ENCODE data around the gene UTP20.

UTP20 gene

DNA sequence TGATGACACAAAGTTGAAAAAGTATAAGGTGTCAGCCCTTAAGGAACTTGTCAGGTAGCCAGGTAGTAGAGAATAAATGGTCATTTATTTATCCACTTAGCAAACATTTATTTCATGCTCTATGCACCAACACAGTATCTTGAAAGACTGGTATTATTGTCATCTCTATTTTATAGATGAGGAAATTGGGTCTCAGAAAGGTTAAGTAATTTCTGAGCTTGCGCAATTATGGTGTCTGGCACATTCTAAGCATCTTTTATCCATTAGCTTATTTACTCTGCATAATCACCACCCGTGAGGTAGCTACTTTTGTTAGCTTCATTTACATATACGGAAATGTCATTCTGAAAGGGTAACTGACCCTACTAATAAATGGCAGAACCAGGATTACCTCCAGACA, 2.5 kb upstream of the UTP20 start:
- H3K4ac ChIP-seq (ENCODE audit: low read depth in 1 of 2, low read length in 2 of 2): no peak overlapping the region

DNA sequence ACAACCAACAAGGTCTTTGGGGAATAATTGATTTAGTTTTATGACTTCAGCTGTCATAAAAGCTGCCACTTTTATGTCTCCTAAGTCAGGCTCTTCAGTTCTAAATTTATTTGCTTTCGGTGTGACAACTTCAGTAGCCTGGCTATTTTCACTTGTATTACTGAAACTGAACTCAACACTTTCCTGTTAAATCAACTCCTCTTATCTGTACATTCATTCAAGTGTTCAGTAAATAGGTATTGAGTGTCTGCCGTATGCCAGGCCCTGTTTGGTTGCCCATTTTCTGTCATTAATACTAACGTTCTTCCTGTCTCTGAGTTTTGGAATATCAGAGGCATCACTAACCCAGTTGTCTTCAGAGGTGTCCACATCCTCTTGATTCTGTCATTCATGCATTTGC, 7.5 kb downstream of the UTP20 start:
- no peak overlapping the region for H3K14ac ChIP-seq (ENCODE audit: low read length in 2 of 2)
- no peaks in the 10 kb centered on the region for H3K27me3 ChIP-seq (ENCODE audit: control insufficient read depth in 1 of 2, insufficient read depth in 1 of 2, low read length in 2 of 2)
- no peak overlapping the region for H2BK5ac ChIP-seq (ENCODE audit: low read depth, low read length, poor library complexity, severe bottlenecking)
- no peak overlapping the region for H4K8ac ChIP-seq (ENCODE audit: low read length)
- H3K18ac ChIP-seq (ENCODE audit: low read depth in 1 of 2, low read length in 2 of 2): no peak overlapping the region
- H2BK15ac ChIP-seq (ENCODE audit: low read depth, poor library complexity, severe bottlenecking): no peak overlapping the region
- 79% methylated on average over 3 of the region's 3 CpGs for WGBS
- no peak overlapping the region for H2AFZ ChIP-seq (ENCODE audit: low read depth, low read length)
- DNase-seq: no peak
- no peak overlapping the region for H2BK120ac ChIP-seq (ENCODE audit: low read depth, low read length)
- H3K23ac ChIP-seq (ENCODE audit: low read length in 2 of 2): no peak overlapping the region
- peaks cover 13% of the 10 kb centered on the region for H3K79me1 ChIP-seq (replicated peaks; ENCODE audit: low read length, poor library complexity, severe bottlenecking)
- no peak overlapping the region for H2BK12ac ChIP-seq (ENCODE audit: low read length in 2 of 2)
- no peak overlapping the region for H2AK5ac ChIP-seq (ENCODE audit: low read length, severe bottlenecking)
- no peaks in the 10 kb centered on the region for H3K9me3 ChIP-seq (ENCODE audit: control insufficient read depth, low read length)
- no peak overlapping the region for H3K9ac ChIP-seq (ENCODE audit: low read length)
- H3K27ac ChIP-seq (ENCODE audit: low read length, poor library complexity, severe bottlenecking): no peak overlapping the region
- no peak overlapping the region for H3K4me2 ChIP-seq (ENCODE audit: low read length, poor library complexity, severe bottlenecking)
- H4K91ac ChIP-seq (ENCODE audit: low read length): no peak overlapping the region
- H3K36me3 ChIP-seq (ENCODE audit: control insufficient read depth in 1 of 2, insufficient read depth in 2 of 2, low read depth in 1 of 2, low read length in 2 of 2): peaks cover 5 to 96% of the 10 kb centered on the region in 2 experiments
- H3K4me1 ChIP-seq (ENCODE audit: control insufficient read depth, insufficient read depth, low read depth, low read length): no peaks in the 10 kb centered on the region
- H3K4ac ChIP-seq (ENCODE audit: low read depth in 1 of 2, low read length in 2 of 2): no peak overlapping the region
- H3K4me3 ChIP-seq (ENCODE audit: insufficient read depth in 1 of 2, low read depth in 1 of 2, low read length in 2 of 2): no peak overlapping the region

More for the DNA sequence above, 2.5 kb upstream of the UTP20 start:
- Histone ChIP-seq H2BK120ac (ENCODE audit: low read depth, low read length) (no peak overlapping the region), H3K9ac (ENCODE audit: low read length) (no peak overlapping the region), H3K14ac (ENCODE audit: low read length in 2 of 2) (no peak overlapping the region), H3K27me3 (ENCODE audit: control insufficient read depth in 1 of 2, insufficient read depth in 1 of 2, low read length in 2 of 2) (no peaks in the 10 kb centered on the region), H2BK5ac (ENCODE audit: low read depth, low read length, poor library complexity, severe bottlenecking) (no peak overlapping the region), H3K4me3 (ENCODE audit: insufficient read depth in 1 of 2, low read depth in 1 of 2, low read length in 2 of 2) (no peak overlapping the region), H4K91ac (ENCODE audit: low read length) (no peak overlapping the region), H3K36me3 (ENCODE audit: control insufficient read depth in 1 of 2, insufficient read depth in 2 of 2, low read depth in 1 of 2, low read length in 2 of 2) (peaks cover 0 to 7% of the 10 kb centered on the region in 2 experiments), H3K23ac (ENCODE audit: low read length in 2 of 2) (no peak overlapping the region), H3K79me1 (replicated peaks; ENCODE audit: low read length, poor library complexity, severe bottlenecking) (peaks cover 12% of the 10 kb centered on the region), H3K18ac (ENCODE audit: low read depth in 1 of 2, low read length in 2 of 2) (no peak overlapping the region), H2AFZ (ENCODE audit: low read depth, low read length) (no peak overlapping the region), H2AK5ac (ENCODE audit: low read length, severe bottlenecking) (no peak overlapping the region), H3K27ac (ENCODE audit: low read length, poor library complexity, severe bottlenecking) (no peak overlapping the region), H3K4me1 (ENCODE audit: control insufficient read depth, insufficient read depth, low read depth, low read length) (no peaks in the 10 kb centered on the region), H2BK15ac (ENCODE audit: low read depth, poor library complexity, severe bottlenecking) (no peak overlapping the region), H3K9me3 (ENCODE audit: control insufficient read depth, low read length) (no peaks in the 10 kb centered on the region), H4K8ac (ENCODE audit: low read length) (no peak overlapping the region), H3K4me2 (ENCODE audit: low read length, poor library complexity, severe bottlenecking) (no peak overlapping the region), H2BK12ac (ENCODE audit: low read length in 2 of 2) (no peak overlapping the region)
- no peak for DNase-seq
- WGBS: 76% methylated on average over 2 of the region's 3 CpGs

GRCh38 chr12:101297661-101298060, 17.8 kb downstream of the UTP20 start:
- Histone ChIP-seq H3K27ac (ENCODE audit: low read length, poor library complexity, severe bottlenecking) (no peak overlapping the region), H3K23ac (ENCODE audit: low read length in 2 of 2) (no peak overlapping the region), H3K79me1 (replicated peaks; ENCODE audit: low read length, poor library complexity, severe bottlenecking) (no peaks in the 10 kb centered on the region), H3K36me3 (ENCODE audit: control insufficient read depth in 1 of 2, insufficient read depth in 2 of 2, low read depth in 1 of 2, low read length in 2 of 2) (peaks cover 4 to 67% of the 10 kb centered on the region in 2 experiments), H2BK5ac (ENCODE audit: low read depth, low read length, poor library complexity, severe bottlenecking) (no peak overlapping the region), H4K8ac (ENCODE audit: low read length) (no peak overlapping the region), H4K91ac (ENCODE audit: low read length) (no peak overlapping the region), H3K4ac (ENCODE audit: low read depth in 1 of 2, low read length in 2 of 2) (no peak overlapping the region), H3K18ac (ENCODE audit: low read depth in 1 of 2, low read length in 2 of 2) (no peak overlapping the region), H3K9ac (ENCODE audit: low read length) (no peak overlapping the region), H3K4me1 (ENCODE audit: control insufficient read depth, insufficient read depth, low read depth, low read length) (peaks cover 2% of the 10 kb centered on the region), H3K4me3 (ENCODE audit: insufficient read depth in 1 of 2, low read depth in 1 of 2, low read length in 2 of 2) (no peak overlapping the region), H2AK5ac (ENCODE audit: low read length, severe bottlenecking) (no peak overlapping the region), H3K27me3 (ENCODE audit: control insufficient read depth in 1 of 2, insufficient read depth in 1 of 2, low read length in 2 of 2) (no peaks in the 10 kb centered on the region), H3K14ac (ENCODE audit: low read length in 2 of 2) (no peak overlapping the region), H3K4me2 (ENCODE audit: low read length, poor library complexity, severe bottlenecking) (no peak overlapping the region), H2BK15ac (ENCODE audit: low read depth, poor library complexity, severe bottlenecking) (no peak overlapping the region), H2BK12ac (ENCODE audit: low read length in 2 of 2) (no peak overlapping the region), H2AFZ (ENCODE audit: low read depth, low read length) (no peak overlapping the region), H2BK120ac (ENCODE audit: low read depth, low read length) (no peak overlapping the region), H3K9me3 (ENCODE audit: control insufficient read depth, low read length) (no peaks in the 10 kb centered on the region)
- DNase-seq: no peak
- 89% methylated on average over 1 of the region's 4 CpGs for WGBS

DNA sequence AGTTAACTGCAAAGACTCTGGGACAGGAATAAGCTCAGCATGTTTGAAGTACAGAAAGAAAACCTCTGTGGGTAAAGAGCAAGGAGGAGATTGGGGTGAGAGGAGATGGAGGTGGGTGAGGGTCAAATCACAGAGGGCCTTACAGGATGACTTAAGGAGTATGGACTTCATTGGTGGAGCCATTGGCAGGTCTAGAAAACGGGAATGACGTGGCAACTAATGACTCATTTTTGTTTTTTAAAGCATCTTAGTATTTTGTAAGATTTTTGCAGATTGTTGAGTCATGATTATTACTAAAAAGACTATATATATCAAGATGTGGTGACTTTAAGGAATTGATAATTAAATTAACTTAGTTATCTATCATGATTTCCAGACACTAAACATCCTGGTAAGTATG, 18.5 kb downstream of the UTP20 start:
- no peak overlapping the region for H4K8ac ChIP-seq (ENCODE audit: low read length)
- H3K79me1 ChIP-seq (replicated peaks; ENCODE audit: low read length, poor library complexity, severe bottlenecking): no peaks in the 10 kb centered on the region
- no peak overlapping the region for H2AK5ac ChIP-seq (ENCODE audit: low read length, severe bottlenecking)
- no peak overlapping the region for H3K4ac ChIP-seq (ENCODE audit: low read depth in 1 of 2, low read length in 2 of 2)
- no peak overlapping the region for H2AFZ ChIP-seq (ENCODE audit: low read depth, low read length)
- no peak overlapping the region for H3K14ac ChIP-seq (ENCODE audit: low read length in 2 of 2)
- H3K9ac ChIP-seq (ENCODE audit: low read length): peak overlapping the region; percentile 33
- no peak overlapping the region for H3K27ac ChIP-seq (ENCODE audit: low read length, poor library complexity, severe bottlenecking)
- H2BK5ac ChIP-seq (ENCODE audit: low read depth, low read length, poor library complexity, severe bottlenecking): no peak overlapping the region
- no peak overlapping the region for H3K23ac ChIP-seq (ENCODE audit: low read length in 2 of 2)
- H3K27me3 ChIP-seq (ENCODE audit: control insufficient read depth in 1 of 2, insufficient read depth in 1 of 2, low read length in 2 of 2): no peaks in the 10 kb centered on the region
- no peak overlapping the region for H2BK12ac ChIP-seq (ENCODE audit: low read length in 2 of 2)
- H2BK120ac ChIP-seq (ENCODE audit: low read depth, low read length): no peak overlapping the region
- no CpG with 5 or more reads among the region's 2 CpGs for WGBS
- no peak overlapping the region for H3K4me2 ChIP-seq (ENCODE audit: low read length, poor library complexity, severe bottlenecking)
- H3K18ac ChIP-seq (ENCODE audit: low read depth in 1 of 2, low read length in 2 of 2): no peak overlapping the region
- DNase-seq: peak; percentile 6
- no peaks in the 10 kb centered on the region for H3K9me3 ChIP-seq (ENCODE audit: control insufficient read depth, low read length)
- H3K4me3 ChIP-seq (ENCODE audit: insufficient read depth in 1 of 2, low read depth in 1 of 2, low read length in 2 of 2): no peak overlapping the region
- peaks cover 2% of the 10 kb centered on the region for H3K4me1 ChIP-seq (ENCODE audit: control insufficient read depth, insufficient read depth, low read depth, low read length)
- no peak overlapping the region for H2BK15ac ChIP-seq (ENCODE audit: low read depth, poor library complexity, severe bottlenecking)
- no peak overlapping the region for H4K91ac ChIP-seq (ENCODE audit: low read length)
- H3K36me3 ChIP-seq (ENCODE audit: control insufficient read depth in 1 of 2, insufficient read depth in 2 of 2, low read depth in 1 of 2, low read length in 2 of 2): peaks cover 7 to 67% of the 10 kb centered on the region in 2 experiments

Data from mesenchymal stem cell (in vitro differentiated cells and primary cell).